Karpas-422 (cell line): ENCODE results near the gene UBA1. TPM values are rescaled to one million over a fixed set of nuclear protein-coding genes. Genes with fewer than 3 reads are reported as not detected.
A peak's percentile ranks its signal among the peaks of the same experiment; 100 is the strongest.

ENCODE experiments used
- DNase-seq: peaks from one replicate; pipeline ENCODE4 v3.0.0-alpha.2; 2015
- H2AFZ ChIP-seq: fragments of 200-600 bp; sonication (generic); 2 replicates; pipeline ENCODE4 v1.6.1; 2014; ENCODE audit warnings: antibody characterized with exemption, low read length, mixed read lengths
- H3K27ac ChIP-seq: fragments of 200-600 bp; sonication (generic); 2 replicates; pipeline ENCODE4 v1.5.1; 2014; ENCODE audit warnings: mild to moderate bottlenecking, low read length, moderate library complexity
- H3K27me3 ChIP-seq: fragments of 200-600 bp; sonication (generic); 2 replicates; pipeline ENCODE4 v1.6.1; 2014; ENCODE audit warnings: low read length, mixed read lengths
- H3K36me3 ChIP-seq: fragments of 200-600 bp; sonication (generic); 2 replicates; pipeline ENCODE4 v1.6.1; 2014; ENCODE audit warnings: low read length, mixed read lengths; ENCODE audit not compliant: insufficient read depth
- H3K4me1 ChIP-seq: fragments of 200-600 bp; sonication (generic); 2 replicates; pipeline ENCODE4 v1.6.1; 2014; ENCODE audit warnings: mild to moderate bottlenecking, low read length, mixed read lengths
- H3K4me2 ChIP-seq: fragments of 200-600 bp; sonication (generic); 2 replicates; pipeline ENCODE4 v1.6.1; 2014; ENCODE audit warnings: low read length, low read depth, mild to moderate bottlenecking; ENCODE audit not compliant: poor library complexity, severe bottlenecking
- H3K4me3 ChIP-seq: fragments of 200-600 bp; sonication (generic); 2 replicates; pipeline ENCODE4 v1.5.1; 2014; ENCODE audit warnings: mild to moderate bottlenecking, antibody characterized with exemption, low read length, mixed read lengths
- H3K79me2 ChIP-seq: fragments of 200-600 bp; sonication (generic); 2 replicates; pipeline ENCODE4 v1.6.1; 2014; ENCODE audit warnings: mild to moderate bottlenecking, low read length, mixed read lengths
- H3K9ac ChIP-seq: fragments of 200-600 bp; sonication (generic); 2 replicates; pipeline ENCODE4 v1.6.0; 2014; ENCODE audit warnings: low read length
- H3K9me2 ChIP-seq: fragments of 200-600 bp; sonication (generic), shearing (Covaris generic); replicated peaks from 2 replicates; pipeline ENCODE4 v1.6.0; 2014; ENCODE audit warnings: mild to moderate bottlenecking, low read length, moderate library complexity; ENCODE audit not compliant: insufficient read depth
- H3K9me3 ChIP-seq: fragments of 300-700, 200-600 bp; sonication (generic); 2 replicates; pipeline ENCODE4 v1.6.1; 2014; ENCODE audit warnings: low read length, mixed read lengths
- H4K20me1 ChIP-seq: fragments of 200-600 bp; sonication (generic); 2 replicates; pipeline ENCODE4 v1.6.1; 2014; ENCODE audit warnings: mild to moderate bottlenecking, antibody characterized with exemption, low read length, low read depth; ENCODE audit not compliant: insufficient read depth
- total RNA-seq: library from RNA; depleted of rRNA; stranded (reverse); fragments of >200 nt; shearing (Covaris generic); gene quantifications from 2 replicates; pipeline ENCODE4 v1.2.3, GENCODE V29; 2014; ENCODE audit warnings: low replicate concordance

The UBA1 gene
- total RNA-seq, 1 experiment from 2014 or later, result 178 TPM

DNA sequence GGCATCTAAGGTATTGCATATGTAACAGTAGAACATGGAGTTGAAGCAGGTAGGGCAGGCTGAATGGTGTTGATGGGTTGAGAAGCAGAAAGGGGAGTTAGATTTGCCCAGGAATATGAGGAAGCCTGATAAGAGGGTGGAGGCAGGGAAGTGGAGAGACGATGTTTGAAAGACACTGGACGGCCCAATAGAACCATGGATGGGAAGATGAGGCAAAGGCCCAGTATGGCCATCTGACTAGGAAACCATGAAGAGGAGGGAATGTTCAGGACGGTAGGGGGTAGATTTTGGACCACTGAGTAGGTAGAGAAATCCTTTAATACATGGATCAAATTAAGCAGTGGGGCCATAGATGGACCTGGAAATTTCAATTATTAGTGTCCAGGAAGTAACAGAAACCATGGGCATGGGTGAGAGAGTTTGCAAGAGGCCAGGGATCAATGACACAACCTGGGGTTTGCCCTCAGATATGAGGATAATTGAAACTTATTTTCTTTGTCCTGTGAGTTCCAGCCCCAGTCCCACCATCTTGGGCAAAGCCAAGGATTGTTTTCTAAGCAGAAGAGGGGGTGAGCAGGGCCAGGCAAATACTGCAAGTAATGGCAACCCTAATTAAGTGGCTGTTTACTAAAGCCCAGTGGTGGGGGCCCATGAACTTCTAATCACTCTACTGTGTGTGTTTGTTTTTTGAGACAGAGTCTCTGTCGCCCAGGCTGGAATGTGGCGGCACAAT, 36.7 kb downstream of the UBA1 start:
- Histone ChIP-seq H2AFZ (no peak overlapping the region), H3K9ac (no peak overlapping the region), H3K27ac (no peak overlapping the region), H4K20me1 (no peaks in the 10 kb centered on the region), H3K9me2 (no peaks in the 10 kb centered on the region), H3K79me2 (peaks cover 16% of the 10 kb centered on the region), H3K9me3 (no peaks in the 10 kb centered on the region), H3K36me3 (peaks cover 32% of the 10 kb centered on the region), H3K4me1 (peaks cover 14% of the 10 kb centered on the region), H3K27me3 (no peaks in the 10 kb centered on the region), H3K4me2 (no peak overlapping the region), H3K4me3 (no peak overlapping the region)
- DNase-seq, result no peak

GRCh38 chrX:47231167-47231566, 37.5 kb downstream of the UBA1 start:
- Histone ChIP-seq H3K9ac (no peak overlapping the region), H3K27ac (no peak overlapping the region), H3K79me2 (peaks cover 24% of the 10 kb centered on the region), H3K27me3 (no peaks in the 10 kb centered on the region), H3K4me1 (peaks cover 14% of the 10 kb centered on the region), H3K4me2 (no peak overlapping the region), H3K36me3 (peaks cover 27% of the 10 kb centered on the region), H4K20me1 (no peaks in the 10 kb centered on the region), H3K4me3 (no peak overlapping the region), H3K9me2 (no peaks in the 10 kb centered on the region), H3K9me3 (no peaks in the 10 kb centered on the region), H2AFZ (no peak overlapping the region)
- DNase-seq, result no peak

DNA sequence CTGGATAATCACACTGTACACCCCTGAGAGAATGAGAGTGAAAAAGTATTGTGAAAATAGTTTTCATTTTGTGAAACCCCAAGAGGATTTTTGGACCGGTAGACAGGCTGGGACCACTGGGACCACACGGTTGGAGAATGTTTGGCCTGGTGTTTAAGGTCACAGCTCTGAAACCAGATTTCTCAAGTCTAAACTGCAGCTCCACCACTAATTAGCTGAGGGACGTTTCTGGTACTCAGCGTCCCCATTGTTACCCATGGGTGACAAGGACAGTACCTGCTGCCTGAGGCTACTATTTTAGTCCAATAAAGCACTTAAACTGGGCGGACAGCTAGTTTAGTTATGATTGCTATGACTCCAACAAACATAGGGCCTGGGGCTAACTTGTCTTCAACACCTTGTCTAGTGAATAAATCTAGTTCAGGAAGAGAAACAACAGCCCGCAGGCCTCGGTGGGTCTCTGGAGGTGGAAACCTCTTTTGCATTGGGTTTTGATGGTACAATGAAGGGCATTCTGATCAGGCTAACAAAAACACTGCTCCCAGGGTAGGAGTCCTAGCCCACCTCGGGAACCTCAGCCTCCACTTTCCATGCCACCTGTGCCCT, 38.7 kb downstream of the UBA1 start:
- DNase-seq, result peak; percentile 46
- Histone ChIP-seq H3K9ac (peak overlapping the region; percentile 89), H3K9me2 (no peaks in the 10 kb centered on the region), H3K9me3 (no peaks in the 10 kb centered on the region), H4K20me1 (no peaks in the 10 kb centered on the region), H3K36me3 (peaks cover 19% of the 10 kb centered on the region), H3K27ac (peak overlapping the region; percentile 75), H2AFZ (no peak overlapping the region), H3K4me2 (peak overlapping the region; percentile 76), H3K4me1 (peaks cover 14% of the 10 kb centered on the region), H3K27me3 (no peaks in the 10 kb centered on the region), H3K79me2 (peaks cover 36% of the 10 kb centered on the region), H3K4me3 (peak overlapping the region; percentile 74)

- H3K27me3 ChIP-seq, result no peaks in the 10 kb centered on the region
- peak; percentile 90 for DNase-seq
- H3K9me3 ChIP-seq, result no peaks in the 10 kb centered on the region
- H3K4me3 ChIP-seq, result peak within 1 kb of the TSS; percentile 74
- H3K79me2 ChIP-seq, result peaks cover 41% of the 10 kb centered on the region
- H3K9ac ChIP-seq, result peak within 1 kb of the TSS; percentile 89
- H2AFZ ChIP-seq, result no peak within 1 kb of the TSS
- no peaks in the 10 kb centered on the region for H3K9me2 ChIP-seq
- H4K20me1 ChIP-seq, result no peaks in the 10 kb centered on the region
- H3K36me3 ChIP-seq, result peaks cover 15% of the 10 kb centered on the region
- peaks cover 14% of the 10 kb centered on the region for H3K4me1 ChIP-seq
- peak within 1 kb of the TSS; percentile 80 for H3K4me2 ChIP-seq
- peak within 1 kb of the TSS; percentile 88 for H3K27ac ChIP-seq
These were observed 39.2 kb downstream of the UBA1 start, which contains the start of gene USP11 for GRCh38 chrX:47232803-47233332. USP11 (plus strand) TSS chrX:47233009; CDS start chrX:47233044, 35 bp downstream.

DNA sequence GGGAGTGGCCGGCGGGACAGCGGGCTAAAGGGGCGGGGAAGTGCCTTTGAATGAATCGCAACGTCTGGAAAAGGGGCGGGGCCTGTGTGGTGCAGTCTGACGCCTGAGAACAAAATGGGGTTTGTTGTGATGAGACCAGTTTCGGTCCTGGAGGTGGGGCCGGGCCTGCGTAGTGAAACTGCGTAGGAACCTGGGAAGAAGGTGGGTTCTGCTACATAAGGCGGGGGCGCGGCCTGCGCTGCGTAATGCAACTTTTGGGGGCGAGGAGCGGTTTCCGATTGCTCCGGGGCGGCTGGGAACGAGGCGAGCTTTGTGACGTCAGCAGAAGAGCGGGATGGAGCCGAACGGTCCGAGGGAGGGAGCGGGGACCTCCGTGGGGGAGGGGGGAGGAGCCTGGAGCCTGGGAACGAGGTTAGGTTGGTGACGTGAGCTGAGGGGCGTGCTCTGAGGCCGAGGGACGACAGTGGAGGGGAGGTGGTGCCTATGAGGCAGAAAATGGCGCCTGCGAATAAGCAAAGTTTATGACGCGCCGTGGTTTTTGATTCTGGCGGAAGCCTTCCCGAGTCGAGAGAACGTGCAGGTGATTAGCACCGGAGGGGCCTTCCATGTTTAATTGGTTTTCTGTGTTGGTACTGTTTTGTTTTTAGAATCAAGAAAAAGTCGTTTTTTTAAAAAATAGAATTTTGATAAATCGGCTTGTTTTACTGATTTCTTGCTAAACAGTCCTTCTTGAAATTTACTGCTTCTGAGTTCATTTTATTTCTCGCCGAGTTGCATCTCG, 39.9 kb downstream of the UBA1 start:
- Histone ChIP-seq H2AFZ (no peak overlapping the region), H3K79me2 (peaks cover 43% of the 10 kb centered on the region), H3K4me1 (peaks cover 14% of the 10 kb centered on the region), H3K4me3 (peak overlapping the region; percentile 74), H3K27me3 (no peaks in the 10 kb centered on the region), H3K9me2 (no peaks in the 10 kb centered on the region), H3K4me2 (peak overlapping the region; percentile 80), H3K9ac (peak overlapping the region; percentile 89), H3K36me3 (peaks cover 9% of the 10 kb centered on the region), H3K9me3 (no peaks in the 10 kb centered on the region), H3K27ac (peak overlapping the region; percentile 88), H4K20me1 (no peaks in the 10 kb centered on the region)
- DNase-seq, result peak; percentile 97

DNA sequence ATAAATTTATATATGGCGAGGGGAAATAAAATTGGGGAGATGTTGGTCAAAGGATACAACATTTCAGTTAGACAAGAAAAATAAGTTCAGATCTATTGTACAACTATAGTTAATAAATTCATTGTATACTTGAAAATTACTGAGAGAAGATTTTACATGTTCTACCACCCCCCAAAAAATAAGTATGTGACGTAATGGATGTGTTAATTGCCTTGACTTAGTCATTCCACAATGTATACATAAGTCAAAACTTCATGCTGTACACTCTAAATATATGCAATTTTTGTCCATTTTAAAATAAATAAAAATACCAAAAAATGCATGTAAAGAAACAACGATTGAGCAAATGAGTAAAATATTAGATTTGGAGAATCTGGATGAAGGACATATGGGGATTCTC, 41.0 kb downstream of the UBA1 start:
- Histone ChIP-seq H3K27ac (peak overlapping the region; percentile 88), H3K9me3 (no peaks in the 10 kb centered on the region), H3K36me3 (peaks cover 5% of the 10 kb centered on the region; the same call in 1 of the 2 replicates), H3K4me3 (peak overlapping the region; percentile 68), H2AFZ (no peak overlapping the region), H3K4me1 (peaks cover 14% of the 10 kb centered on the region), H4K20me1 (no peaks in the 10 kb centered on the region), H3K9ac (peak overlapping the region; percentile 78), H3K9me2 (no peaks in the 10 kb centered on the region), H3K4me2 (peak overlapping the region; percentile 80), H3K79me2 (peaks cover 44% of the 10 kb centered on the region), H3K27me3 (no peaks in the 10 kb centered on the region)
- peak; percentile 53 for DNase-seq

DNA sequence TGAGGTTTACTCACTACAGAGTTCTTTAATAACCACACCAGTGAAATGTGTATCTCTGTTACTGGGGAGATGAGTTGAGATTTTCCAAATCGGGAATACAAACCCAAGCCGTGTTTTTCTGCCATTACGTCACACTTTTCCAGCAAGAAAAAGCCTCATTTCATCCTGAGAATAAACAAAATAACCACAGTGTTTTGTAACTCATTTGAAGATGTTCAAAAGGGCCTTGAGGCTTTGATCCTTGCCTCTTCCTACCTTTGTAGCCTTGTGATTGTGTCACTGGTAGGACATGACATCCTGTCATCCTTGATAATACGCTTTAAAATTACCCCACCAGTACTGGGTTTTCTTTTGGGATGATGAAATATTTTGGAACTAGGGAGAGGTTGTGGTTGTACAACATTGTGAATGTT, 42.1 kb downstream of the UBA1 start:
- no peak for DNase-seq
- H3K27me3 ChIP-seq, result no peaks in the 10 kb centered on the region
- H3K9me2 ChIP-seq, result no peaks in the 10 kb centered on the region
- peaks cover 14% of the 10 kb centered on the region for H3K4me1 ChIP-seq
- H3K4me3 ChIP-seq, result no peak overlapping the region
- no peaks in the 10 kb centered on the region for H3K9me3 ChIP-seq
- H3K27ac ChIP-seq, result no peak overlapping the region
- no peak overlapping the region for H3K9ac ChIP-seq
- no peaks in the 10 kb centered on the region for H3K36me3 ChIP-seq
- peaks cover 44% of the 10 kb centered on the region for H3K79me2 ChIP-seq
- no peak overlapping the region for H3K4me2 ChIP-seq
- no peaks in the 10 kb centered on the region for H4K20me1 ChIP-seq
- no peak overlapping the region for H2AFZ ChIP-seq

GRCh38 chrX:47239199-47239598, 45.6 kb downstream of the UBA1 start:
- H4K20me1 ChIP-seq, result no peaks in the 10 kb centered on the region
- no peak overlapping the region for H2AFZ ChIP-seq
- H3K36me3 ChIP-seq, result no peaks in the 10 kb centered on the region
- H3K27ac ChIP-seq, result no peak overlapping the region
- H3K79me2 ChIP-seq, result peaks cover 39% of the 10 kb centered on the region
- no peak overlapping the region for H3K4me2 ChIP-seq
- no peaks in the 10 kb centered on the region for H3K9me2 ChIP-seq
- peaks cover 5% of the 10 kb centered on the region; the same call in 1 of the 2 replicates for H3K4me1 ChIP-seq
- H3K27me3 ChIP-seq, result no peaks in the 10 kb centered on the region
- no peak for DNase-seq
- H3K4me3 ChIP-seq, result no peak overlapping the region
- no peak overlapping the region for H3K9ac ChIP-seq
- H3K9me3 ChIP-seq, result no peaks in the 10 kb centered on the region
